Spinal cord (tissue), 10 donors: ENCODE results near the gene CREB5. TPM values are rescaled to one million over a fixed set of nuclear protein-coding genes. Genes with fewer than 3 reads are reported as not detected.

ENCODE experiments used
- DNase-seq, 6 donors: peaks; one replicate each; pipeline versions ENCODE4 v3.0.0 to v3.0.0-alpha.2; 2013 to 2015; ENCODE audit warnings: low spot score in 6 of 6, low read depth in 4 of 6
- H3K27ac ChIP-seq: one replicate; pipeline ENCODE4 v1.5.1; 2013; ENCODE audit warnings: low read depth, low read length, control low read depth
- H3K27me3 ChIP-seq: one replicate; pipeline ENCODE4 v1.6.1; 2013; ENCODE audit warnings: low read length; ENCODE audit not compliant: control insufficient read depth, insufficient read depth
- H3K36me3 ChIP-seq: one replicate; pipeline ENCODE4 v1.6.1; 2013; ENCODE audit warnings: low read length; ENCODE audit not compliant: control insufficient read depth, insufficient read depth
- H3K4me1 ChIP-seq: one replicate; pipeline ENCODE4 v1.6.1; 2013; ENCODE audit warnings: low read length; ENCODE audit not compliant: control insufficient read depth, insufficient read depth
- H3K4me3 ChIP-seq: one replicate; pipeline ENCODE4 v1.5.1; 2013; ENCODE audit warnings: low read depth, low read length, control low read depth
- H3K9me3 ChIP-seq: one replicate; pipeline ENCODE4 v1.6.1; 2013; ENCODE audit warnings: low read length; ENCODE audit not compliant: control insufficient read depth, insufficient read depth
- WGBS: methylation state at CpG from one replicate; pipeline ENCODE4 v1.1.5; 2013; ENCODE audit warnings: missing lambda C conversion rate; ENCODE audit not compliant: insufficient coverage; 5-methylcytosine and 5-hydroxymethylcytosine counted together
- polyA plus RNA-seq, 2 donors: library from polyadenylated mRNA; unstranded; fragments of 120-200 nt; gene quantifications; one replicate each; pipeline ENCODE4 v1.2.1, GENCODE V29; 2013; ENCODE audit not compliant: insufficient read length in 2 of 2
- total RNA-seq, 2 donors: library from RNA; depleted of rRNA in 1 of 2; stranded (reverse); fragments of 120-200 nt in 1 of 2; fragments of >200 nt in 1 of 2; gene quantifications; one replicate each; pipeline versions ENCODE4 v1.2.3 to v1.2.4, GENCODE V29; 2013 to 2014
- donor health status: healthy.

The CREB5 gene
- total and polyA plus RNA-seq, 4 donors = 15.3 to 34.3 (median 17.0) TPM

GRCh38 chr7:28718055-28718481, 305.8 kb downstream of the CREB5 start:
- Histone ChIP-seq H3K36me3 (no peaks in the 10 kb centered on the region), H3K4me3 (no peak overlapping the region), H3K27ac (no peak overlapping the region), H3K9me3 (no peaks in the 10 kb centered on the region), H3K27me3 (no peaks in the 10 kb centered on the region), H3K4me1 (peaks cover 5% of the 10 kb centered on the region)
- DNase-seq = no peak
- 90% methylated on average over 5 of the region's 9 CpGs for WGBS

- WGBS = 55% methylated on average over 2 of the region's 2 CpGs
- Histone ChIP-seq H3K4me3 (no peak overlapping the region), H3K4me1 (peaks cover 5% of the 10 kb centered on the region), H3K9me3 (no peaks in the 10 kb centered on the region), H3K27ac (no peak overlapping the region), H3K27me3 (no peaks in the 10 kb centered on the region), H3K36me3 (no peaks in the 10 kb centered on the region)
- peak in 1 of 6 donors; percentile 62 for DNase-seq
Measured at GRCh38 chr7:28718545-28718944, 306.2 kb downstream of the CREB5 start.

- Histone ChIP-seq H3K36me3 (no peaks in the 10 kb centered on the region), H3K27ac (no peak overlapping the region), H3K4me1 (peaks cover 5% of the 10 kb centered on the region), H3K4me3 (no peak overlapping the region), H3K9me3 (no peaks in the 10 kb centered on the region), H3K27me3 (no peaks in the 10 kb centered on the region)
- peak in 1 of 6 donors; percentile 58 for DNase-seq
- 51% methylated on average over 2 of the region's 4 CpGs for WGBS
Measured at GRCh38 chr7:28722684-28723083, 310.4 kb downstream of the CREB5 start.

DNA sequence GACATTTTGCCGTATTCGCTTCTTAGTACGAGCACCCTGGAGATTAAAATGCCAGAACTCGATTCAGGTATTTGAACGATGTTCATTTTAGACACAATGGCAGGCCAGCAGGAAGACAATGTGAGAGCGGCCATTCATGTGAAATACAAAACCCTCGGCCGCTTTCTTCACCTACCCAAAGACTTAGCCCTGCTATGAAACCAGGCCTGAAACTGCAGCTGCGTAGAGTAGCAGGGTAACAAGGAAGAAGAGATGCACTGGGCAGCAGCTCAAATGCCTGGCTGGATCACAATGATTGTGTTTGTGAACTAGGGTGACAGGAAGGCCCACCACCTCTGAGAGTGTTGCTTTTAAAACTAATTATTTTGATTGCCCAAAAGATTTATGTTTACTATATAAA, 311.0 kb downstream of the CREB5 start:
- peak in 2 of 6 donors; percentile 54 to 61 for DNase-seq
- Histone ChIP-seq H3K4me3 (no peak overlapping the region), H3K9me3 (no peaks in the 10 kb centered on the region), H3K4me1 (peaks cover 5% of the 10 kb centered on the region), H3K27me3 (no peaks in the 10 kb centered on the region), H3K27ac (no peak overlapping the region), H3K36me3 (no peaks in the 10 kb centered on the region)
- WGBS = 57% methylated on average over 6 of the region's 9 CpGs

- peaks cover 3% of the 10 kb centered on the region for H3K4me1 ChIP-seq
- no peak overlapping the region for H3K27ac ChIP-seq
- no peak for DNase-seq
- H3K36me3 ChIP-seq = no peaks in the 10 kb centered on the region
- no peaks in the 10 kb centered on the region for H3K9me3 ChIP-seq
- H3K4me3 ChIP-seq = no peak overlapping the region
- no CpG with 5 or more reads among the region's 1 CpG for WGBS
- H3K27me3 ChIP-seq = no peaks in the 10 kb centered on the region
Measured at GRCh38 chr7:28724563-28724962, 312.2 kb downstream of the CREB5 start.

GRCh38 chr7:28725045-28725642, 312.8 kb downstream of the CREB5 start:
- peaks cover 3% of the 10 kb centered on the region for H3K4me1 ChIP-seq
- 56% methylated on average over 3 of the region's 3 CpGs for WGBS
- no peaks in the 10 kb centered on the region for H3K36me3 ChIP-seq
- H3K9me3 ChIP-seq = no peaks in the 10 kb centered on the region
- no peak overlapping the region for H3K4me3 ChIP-seq
- no peaks in the 10 kb centered on the region for H3K27me3 ChIP-seq
- peak in 1 of 6 donors; percentile 55 for DNase-seq
- no peak overlapping the region for H3K27ac ChIP-seq

- Histone ChIP-seq H3K9me3 (no peaks in the 10 kb centered on the region), H3K27me3 (no peaks in the 10 kb centered on the region), H3K27ac (no peak overlapping the region), H3K4me1 (peaks cover 3% of the 10 kb centered on the region), H3K4me3 (no peak overlapping the region), H3K36me3 (no peaks in the 10 kb centered on the region)
- no CpG with 5 or more reads among the region's 2 CpGs for WGBS
- DNase-seq = no peak
Measured at GRCh38 chr7:28725911-28726310, 313.6 kb downstream of the CREB5 start.

DNA sequence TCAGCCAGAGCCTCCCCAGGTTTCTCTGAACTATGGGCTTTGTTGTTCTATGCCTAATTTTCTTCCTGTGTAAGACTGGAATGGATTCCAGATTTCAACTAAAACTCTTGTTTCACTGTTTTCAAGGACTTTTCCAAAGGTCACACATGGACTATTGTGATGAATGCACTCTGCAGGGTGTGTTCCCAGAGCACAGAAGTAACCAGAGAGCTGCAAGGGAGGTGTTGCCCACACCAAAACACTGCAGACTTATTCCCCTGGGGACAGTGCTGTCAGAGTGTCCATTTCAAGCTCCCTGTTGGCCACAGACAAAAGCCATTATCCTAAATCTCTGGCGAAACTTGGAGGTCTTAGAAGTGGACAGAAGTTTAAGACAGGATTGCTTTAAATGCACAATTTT, 314.2 kb downstream of the CREB5 start:
- Histone ChIP-seq H3K9me3 (no peaks in the 10 kb centered on the region), H3K4me1 (peaks cover 3% of the 10 kb centered on the region), H3K36me3 (no peaks in the 10 kb centered on the region), H3K27me3 (no peaks in the 10 kb centered on the region), H3K4me3 (no peak overlapping the region), H3K27ac (peak overlapping the region; percentile 29)
- no CpG with 5 or more reads among the region's 1 CpG for WGBS
- peak in 1 of 6 donors; percentile 51 for DNase-seq

DNA sequence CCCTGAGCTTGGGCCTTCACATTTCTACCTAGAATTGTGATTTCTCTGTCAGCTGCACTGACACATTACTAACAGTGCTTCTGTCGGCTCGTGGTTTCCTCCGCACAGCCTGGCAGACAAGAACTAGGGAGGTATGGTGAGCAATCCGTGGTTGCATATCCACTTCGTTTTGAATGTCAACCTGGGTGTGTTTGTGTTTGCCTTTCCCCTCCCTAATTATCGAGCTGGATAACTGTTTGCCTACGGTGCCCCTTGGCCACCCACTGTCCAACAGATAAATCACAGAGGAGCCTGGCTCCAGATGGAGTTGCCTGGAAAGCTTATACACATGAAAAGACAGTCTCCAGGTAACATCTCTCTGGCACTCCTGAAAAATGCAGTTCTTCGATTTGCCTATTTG, 317.0 kb downstream of the CREB5 start:
- H3K36me3 ChIP-seq = no peaks in the 10 kb centered on the region
- DNase-seq = no peak
- WGBS = 17% methylated on average over 3 of the region's 8 CpGs
- no peaks in the 10 kb centered on the region for H3K9me3 ChIP-seq
- no peak overlapping the region for H3K4me3 ChIP-seq
- H3K4me1 ChIP-seq = peaks cover 15% of the 10 kb centered on the region
- peak overlapping the region; percentile 34 for H3K27ac ChIP-seq
- H3K27me3 ChIP-seq = no peaks in the 10 kb centered on the region

- H3K27ac ChIP-seq = no peak overlapping the region
- WGBS = no CpG with 5 or more reads among the region's 3 CpGs
- H3K4me1 ChIP-seq = peaks cover 15% of the 10 kb centered on the region
Measured at GRCh38 chr7:28729727-28730126, 317.4 kb downstream of the CREB5 start.

More at GRCh38 chr7:28729727-28730126, 317.4 kb downstream of the CREB5 start:
- H3K36me3 ChIP-seq = no peaks in the 10 kb centered on the region
- H3K4me3 ChIP-seq = no peak overlapping the region
- H3K9me3 ChIP-seq = no peaks in the 10 kb centered on the region
- no peaks in the 10 kb centered on the region for H3K27me3 ChIP-seq
- DNase-seq = no peak
